Naive thymus-derived CD4-positive, alpha-beta T cell (primary cell): ENCODE results near the gene GUCA2B. TPM values are rescaled to one million over a fixed set of nuclear protein-coding genes. Genes with fewer than 3 reads are reported as not detected.

Experiments used
- ATAC-seq: fragments of 150-1000 bp; cut with Tn5 transposase; 2 replicates; pipeline ENCODE4 v1.10.0; 2021; ENCODE audit warnings: mild to moderate bottlenecking, moderate library complexity
- CTCF ChIA-PET: fragments of 350-600 bp; sonication (Branson Sonifier 250); formaldehyde crosslinking; loops from one replicate; lab custom pipeline; 2021; ENCODE audit warnings: antibody characterized with exemption; lab: Charles Lee
- POLR2A ChIA-PET: fragments of 350-600 bp; sonication (Branson Sonifier 250); formaldehyde crosslinking; loops from one replicate; lab custom pipeline; 2021; ENCODE audit warnings: antibody characterized with exemption, inconsistent platforms; lab: Charles Lee
- DNase-seq, 9 donors: peaks; one replicate each; pipeline versions ENCODE4 v3.0.0 to v3.0.0-alpha.2; 2020 to 2022; ENCODE audit warnings: mixed read lengths in 1 of 9
- H3K27ac ChIP-seq: one replicate; pipeline ENCODE4 v1.7.0; 2013; ENCODE audit warnings: mild to moderate bottlenecking, low read depth, low read length, moderate library complexity
- H3K27me3 ChIP-seq, 2 donors: one replicate each; pipeline ENCODE4 v1.7.0; 2013; ENCODE audit warnings: low read length in 2 of 2, mild to moderate bottlenecking in 2 of 2, moderate library complexity in 2 of 2; ENCODE audit not compliant: control insufficient read depth in 2 of 2, insufficient read depth in 2 of 2
- H3K36me3 ChIP-seq, 3 experiments: 1 replicate in 2 of 3; 2 replicates in 1 of 3; pipeline ENCODE4 v1.7.0; 2013; ENCODE audit warnings: low read length in 3 of 3, mild to moderate bottlenecking in 3 of 3, moderate library complexity in 1 of 3; ENCODE audit not compliant: insufficient read depth in 3 of 3, control insufficient read depth in 2 of 3
- H3K4me1 ChIP-seq, 2 donors: one replicate each; pipeline ENCODE4 v1.7.0; 2013; ENCODE audit warnings: low read length in 2 of 2, mild to moderate bottlenecking in 2 of 2, moderate library complexity in 1 of 2; ENCODE audit not compliant: control insufficient read depth in 2 of 2, insufficient read depth in 2 of 2
- H3K4me3 ChIP-seq: 2 replicates; pipeline ENCODE4 v1.7.0; 2013; ENCODE audit warnings: mild to moderate bottlenecking, low read length
- H3K9me3 ChIP-seq, 3 experiments: 1 replicate in 2 of 3; 2 replicates in 1 of 3; pipeline ENCODE4 v1.7.0; 2013; ENCODE audit warnings: low read length in 3 of 3; ENCODE audit not compliant: control insufficient read depth in 2 of 3
- H3K27ac Mint-ChIP-seq, 9 donors: one replicate each; pipeline ENCODE4 v1.8.0; 2020 to 2022; ENCODE audit warnings: mixed read lengths in 9 of 9, mild to moderate bottlenecking in 8 of 9, moderate library complexity in 5 of 9, inconsistent platforms in 2 of 9
- H3K27me3 Mint-ChIP-seq, 5 donors: one replicate each; pipeline ENCODE4 v1.8.0; 2021 to 2022; ENCODE audit warnings: mixed read lengths in 5 of 5, mild to moderate bottlenecking in 1 of 5
- H3K36me3 Mint-ChIP-seq, 5 donors: one replicate each; pipeline ENCODE4 v1.8.0; 2020 to 2022; ENCODE audit warnings: mixed read lengths in 5 of 5, mild to moderate bottlenecking in 3 of 5, inconsistent platforms in 1 of 5
- H3K4me1 Mint-ChIP-seq, 7 donors: one replicate each; pipeline ENCODE4 v1.8.0; 2020 to 2022; ENCODE audit warnings: mixed read lengths in 7 of 7, mild to moderate bottlenecking in 3 of 7, inconsistent platforms in 1 of 7
- H3K4me3 Mint-ChIP-seq, 10 donors: one replicate each; pipeline ENCODE4 v1.8.0; 2020 to 2022; ENCODE audit warnings: mild to moderate bottlenecking in 10 of 10, mixed read lengths in 10 of 10, moderate library complexity in 6 of 10, inconsistent platforms in 2 of 10
- H3K9me3 Mint-ChIP-seq, 11 donors: one replicate each; pipeline ENCODE4 v1.8.0; 2020 to 2022; ENCODE audit warnings: mixed read lengths in 11 of 11, mild to moderate bottlenecking in 4 of 11, inconsistent platforms in 1 of 11, moderate library complexity in 1 of 11
- intact Hi-C, 2 donors: fragments of 100-400 bp; cut with micrococcal nuclease; formaldehyde crosslinking; loops; one replicate each; pipeline ENCODE4 v1.15.1; 2023
- polyA plus RNA-seq, 2 donors: library from polyadenylated mRNA; unstranded; fragments of 300-500 nt; fragmentation: Illumina TruSeq; gene quantifications; one replicate each; pipeline ENCODE4 v1.2.3, GENCODE V29; 2021
- total RNA-seq, 6 experiments: library from RNA in 5 of 6; stranded (reverse) in 5 of 6; gene quantifications; 1 replicate in 5 of 6; 2 replicates in 1 of 6; pipeline ENCODE4 v1.2.3 and lab custom pipeline; 2021 to 2026

The GUCA2B gene
- total and polyA plus RNA-seq, 7 experiments from 2014 or later: not detected

DNA sequence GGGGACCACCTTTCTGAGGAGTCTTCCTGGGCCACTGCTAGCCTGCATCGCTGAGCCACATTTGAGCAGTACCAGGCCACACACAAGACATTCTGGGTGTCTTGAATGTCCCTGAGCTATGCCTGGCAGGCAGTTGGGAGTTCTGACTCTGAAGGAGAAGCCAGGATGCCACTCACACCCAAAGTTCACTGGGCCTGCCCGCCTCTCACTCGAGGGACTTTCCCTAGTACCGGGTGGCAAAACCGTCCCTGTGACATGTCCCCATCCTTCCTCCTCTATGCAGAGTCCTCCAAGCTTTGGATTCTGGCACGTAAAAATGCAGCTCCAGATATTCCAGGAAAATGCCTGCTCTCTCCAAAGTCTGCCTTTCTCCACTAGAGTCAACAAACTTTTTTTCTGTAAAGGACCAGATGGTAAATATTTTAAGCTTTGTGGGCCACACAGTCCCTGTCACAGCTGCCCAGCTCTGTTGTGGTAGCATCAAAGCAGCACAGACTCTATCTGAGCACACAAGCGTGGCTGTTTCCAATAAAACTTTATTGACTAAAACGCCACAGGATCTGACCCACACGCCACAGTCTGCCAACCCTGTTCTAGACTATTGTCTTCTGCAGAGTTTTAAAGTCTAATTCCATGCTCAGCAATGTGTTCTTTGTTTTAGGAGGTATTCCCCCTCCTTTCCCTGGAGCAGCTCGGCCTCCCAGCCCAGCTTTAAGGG lies 19.2 kb upstream of the GUCA2B start:
- H3K36me3 ChIP-seq: no peaks in the 10 kb centered on the region
- Mint-ChIP-seq H3K4me1 (peaks cover 0 to 2% (median 0%) of the 10 kb centered on the region in 7 donors), H3K9me3 (no peaks in the 10 kb centered on the region), H3K36me3 (no peaks in the 10 kb centered on the region), H3K4me3 (no peak overlapping the region), H3K27me3 (peaks cover 0 to 17% (median under 1%) of the 10 kb centered on the region in 5 donors), H3K27ac (no peak overlapping the region)
- no peak for DNase-seq
- intact Hi-C loops: no loop called here
- no peak overlapping the region for H3K4me3 ChIP-seq
- ATAC-seq: no peak
- ChIA-PET CTCF (no interaction called here), POLR2A (no interaction called here)
- no peak overlapping the region for H3K27ac ChIP-seq
- H3K4me1 ChIP-seq: no peaks in the 10 kb centered on the region
- H3K27me3 ChIP-seq: no peaks in the 10 kb centered on the region
- H3K9me3 ChIP-seq: no peaks in the 10 kb centered on the region

DNA sequence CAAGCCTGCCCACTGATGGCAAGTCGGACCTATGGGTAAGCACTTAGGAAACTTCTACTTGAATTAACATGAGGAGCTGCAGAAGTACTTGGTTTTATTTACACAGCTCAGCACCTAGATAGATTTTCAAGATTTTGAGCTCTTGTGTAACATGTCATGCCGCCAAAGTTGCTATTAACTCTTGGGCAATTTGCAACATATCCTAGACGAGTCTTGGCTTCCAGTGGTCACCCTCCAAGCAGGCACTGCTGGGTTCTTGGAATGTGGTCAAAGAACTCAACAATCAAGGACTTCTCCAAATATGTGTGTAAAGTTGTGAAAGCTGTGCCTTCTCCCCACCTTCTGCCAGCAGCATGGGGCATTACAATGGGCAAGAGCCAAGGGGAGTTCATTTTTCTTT lies 17.8 kb upstream of the GUCA2B start:
- intact Hi-C loops: no loop called here
- DNase-seq (no peak), ATAC-seq (no peak)
- H3K4me3 Mint-ChIP-seq: no peak overlapping the region
- Histone ChIP-seq H3K4me3 (no peak overlapping the region), H3K36me3 (no peaks in the 10 kb centered on the region), H3K27ac (no peak overlapping the region), H3K9me3 (no peaks in the 10 kb centered on the region), H3K4me1 (no peaks in the 10 kb centered on the region), H3K27me3 (no peaks in the 10 kb centered on the region)
- H3K9me3 Mint-ChIP-seq: no peaks in the 10 kb centered on the region
- peaks cover 0 to 2% (median 0%) of the 10 kb centered on the region in 7 donors for H3K4me1 Mint-ChIP-seq
- no peaks in the 10 kb centered on the region for H3K36me3 Mint-ChIP-seq
- H3K27ac Mint-ChIP-seq: no peak overlapping the region
- CTCF ChIA-PET: no interaction called here
- peaks cover 0 to 16% (median 4%) of the 10 kb centered on the region in 5 donors for H3K27me3 Mint-ChIP-seq
- POLR2A ChIA-PET: no interaction called here

DNA sequence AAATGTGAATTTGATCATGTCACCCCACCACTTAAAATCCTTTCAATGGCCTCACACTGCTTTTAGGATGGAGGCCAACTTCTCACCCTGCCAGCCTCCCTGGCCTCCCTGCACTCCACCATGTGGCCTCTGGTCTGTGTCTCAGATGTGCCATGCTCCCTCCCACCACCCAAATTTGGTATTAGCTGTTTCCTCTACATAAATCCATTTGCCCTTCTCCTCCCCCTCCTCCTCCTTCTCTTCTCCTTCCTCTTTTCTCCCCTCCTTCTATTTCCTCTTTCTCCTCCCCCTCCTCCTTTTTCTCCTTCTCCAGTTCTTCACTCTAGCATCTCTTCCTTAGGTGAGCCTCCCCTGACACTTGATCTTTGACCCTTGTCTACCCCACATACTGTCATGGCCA lies 16.7 kb upstream of the GUCA2B start:
- Histone ChIP-seq H3K4me1 (no peaks in the 10 kb centered on the region), H3K9me3 (no peaks in the 10 kb centered on the region), H3K36me3 (no peaks in the 10 kb centered on the region), H3K4me3 (no peak overlapping the region), H3K27me3 (no peaks in the 10 kb centered on the region), H3K27ac (no peak overlapping the region)
- POLR2A ChIA-PET: no interaction called here
- CTCF ChIA-PET: no interaction called here
- intact Hi-C loops: no loop called here
- peaks cover 0 to 2% (median 0%) of the 10 kb centered on the region in 7 donors for H3K4me1 Mint-ChIP-seq
- H3K36me3 Mint-ChIP-seq: no peaks in the 10 kb centered on the region
- H3K9me3 Mint-ChIP-seq: no peaks in the 10 kb centered on the region
- DNase-seq: no peak
- no peak overlapping the region for H3K4me3 Mint-ChIP-seq
- no peak overlapping the region for H3K27ac Mint-ChIP-seq
- peaks cover 0 to 16% (median 4%) of the 10 kb centered on the region in 5 donors for H3K27me3 Mint-ChIP-seq
- no peak for ATAC-seq

DNA sequence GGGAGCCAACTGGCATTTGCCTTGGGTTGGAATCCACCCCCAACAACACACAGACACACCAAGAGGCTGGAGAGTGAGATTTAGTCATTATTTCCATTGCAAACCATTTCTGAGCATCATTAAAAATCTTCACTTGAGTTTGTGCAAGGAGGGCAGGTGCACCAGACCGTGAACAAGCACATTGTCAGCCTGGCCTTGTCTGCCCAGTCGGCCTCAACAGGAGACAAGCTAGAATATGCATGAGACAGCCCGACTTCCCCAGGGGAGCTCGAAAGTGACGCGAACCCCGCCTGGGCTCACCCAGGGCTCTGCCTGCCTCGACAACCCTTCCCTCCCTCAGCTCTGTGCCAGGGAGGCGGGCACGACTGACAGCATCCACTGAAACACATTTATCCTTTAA lies 15.4 kb upstream of the GUCA2B start:
- DNase-seq (no peak), ATAC-seq (no peak)
- CTCF ChIA-PET: interaction anchor here (0.7 kb wide), 1 partner anchor 35 kb away, joined by 3 read pairs; no protein-coding TSS in a partner anchor

DNA sequence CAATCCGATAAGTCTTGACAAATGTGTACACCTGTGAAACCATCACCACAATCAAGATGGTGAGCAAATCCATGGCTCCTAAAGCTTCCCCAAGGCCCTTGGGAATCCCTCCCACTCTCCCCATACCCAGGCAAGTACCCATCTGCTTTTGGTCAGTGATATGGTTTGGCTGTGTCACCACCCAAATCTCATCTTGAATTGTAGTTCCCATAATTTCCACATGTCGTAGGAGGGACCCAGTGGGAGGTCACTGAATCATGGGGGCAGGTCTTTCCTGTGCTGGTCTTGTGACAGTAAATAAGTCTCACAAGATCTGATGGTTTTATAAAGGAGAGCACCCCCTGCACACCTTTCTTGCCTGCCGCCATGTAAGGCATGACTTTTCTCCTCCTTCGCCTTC lies 14.6 kb upstream of the GUCA2B start:
- Histone ChIP-seq H3K9me3 (no peaks in the 10 kb centered on the region), H3K4me3 (no peak overlapping the region), H3K27me3 (no peaks in the 10 kb centered on the region), H3K4me1 (no peaks in the 10 kb centered on the region), H3K27ac (no peak overlapping the region), H3K36me3 (no peaks in the 10 kb centered on the region)
- Mint-ChIP-seq H3K4me3 (no peak overlapping the region), H3K27me3 (peaks cover 0 to 18% (median 5%) of the 10 kb centered on the region in 5 donors), H3K9me3 (no peaks in the 10 kb centered on the region), H3K36me3 (no peaks in the 10 kb centered on the region), H3K4me1 (peaks cover 0 to 6% (median 5%) of the 10 kb centered on the region in 7 donors), H3K27ac (no peak overlapping the region)
- ATAC-seq (no peak), DNase-seq (no peak)
- CTCF ChIA-PET: interaction anchor here (0.7 kb wide), 1 partner anchor 34 kb away, joined by 3 read pairs; no protein-coding TSS in a partner anchor
- POLR2A ChIA-PET: no interaction called here
- intact Hi-C loops: no loop called here

More for the DNA sequence above, 15.4 kb upstream of the GUCA2B start:
- Mint-ChIP-seq H3K27ac (no peak overlapping the region), H3K36me3 (no peaks in the 10 kb centered on the region), H3K27me3 (peaks cover 0 to 16% (median 5%) of the 10 kb centered on the region in 5 donors), H3K4me1 (peaks cover 0 to 2% (median 0%) of the 10 kb centered on the region in 7 donors), H3K9me3 (no peaks in the 10 kb centered on the region), H3K4me3 (no peak overlapping the region)
- Histone ChIP-seq H3K4me3 (no peak overlapping the region), H3K36me3 (no peaks in the 10 kb centered on the region), H3K9me3 (no peaks in the 10 kb centered on the region), H3K27me3 (no peaks in the 10 kb centered on the region), H3K27ac (no peak overlapping the region), H3K4me1 (no peaks in the 10 kb centered on the region)
- intact Hi-C loops: no loop called here
- POLR2A ChIA-PET: no interaction called here

DNA sequence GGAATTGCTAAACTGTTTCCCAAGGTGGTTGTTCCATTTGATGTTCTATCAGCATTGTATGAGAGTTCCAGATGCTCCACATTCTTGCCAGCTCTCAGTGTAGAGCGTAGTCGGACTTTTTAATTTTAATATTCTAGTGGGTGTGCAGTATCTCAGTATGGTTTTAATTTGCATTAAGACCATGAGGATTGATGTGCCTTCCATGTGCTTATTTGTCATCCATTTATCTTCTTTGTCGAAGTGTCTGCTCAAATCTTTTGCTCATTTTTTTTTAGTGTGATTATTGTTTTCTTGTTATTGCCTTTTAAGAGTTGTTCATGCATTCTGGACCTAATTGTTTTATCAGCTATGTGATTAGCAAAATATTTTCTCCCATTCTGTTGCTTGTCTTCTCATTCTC lies 13.8 kb upstream of the GUCA2B start:
- H3K36me3 Mint-ChIP-seq: no peaks in the 10 kb centered on the region
- intact Hi-C loops: no loop called here
- H3K4me1 Mint-ChIP-seq: peaks cover 0 to 7% (median 5%) of the 10 kb centered on the region in 7 donors
- ChIA-PET CTCF (no interaction called here), POLR2A (no interaction called here)
- H3K9me3 ChIP-seq: no peaks in the 10 kb centered on the region
- no peaks in the 10 kb centered on the region for H3K36me3 ChIP-seq
- peaks cover 0 to 19% (median 5%) of the 10 kb centered on the region in 5 donors for H3K27me3 Mint-ChIP-seq
- H3K4me3 Mint-ChIP-seq: no peak overlapping the region
- ATAC-seq: no peak
- no peak overlapping the region for H3K4me3 ChIP-seq
- no peaks in the 10 kb centered on the region for H3K27me3 ChIP-seq
- H3K4me1 ChIP-seq: no peaks in the 10 kb centered on the region
- no peak for DNase-seq
- H3K9me3 Mint-ChIP-seq: no peaks in the 10 kb centered on the region
- no peak overlapping the region for H3K27ac ChIP-seq
- H3K27ac Mint-ChIP-seq: no peak overlapping the region

DNA sequence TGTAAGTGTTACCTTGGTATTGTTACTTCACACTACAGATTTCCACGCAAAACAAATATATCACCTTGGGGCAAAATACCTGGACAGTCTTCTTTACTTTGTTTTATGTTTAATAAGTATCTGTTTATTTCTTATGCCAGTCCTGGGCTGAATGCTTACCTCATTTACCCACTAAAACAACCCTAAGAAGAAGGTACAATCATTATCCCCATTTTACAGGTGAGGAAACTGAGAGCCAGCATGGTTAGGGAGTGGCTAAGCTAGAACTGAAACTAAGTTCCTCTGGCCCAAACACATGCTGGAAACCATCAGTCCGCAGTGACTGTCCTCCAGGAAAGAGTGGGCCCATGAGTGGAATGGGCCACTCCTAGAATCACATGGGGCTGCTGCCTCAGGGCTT lies 13.0 kb upstream of the GUCA2B start:
- CTCF ChIA-PET: interaction anchor here (0.6 kb wide), 1 partner anchor 66 kb away, joined by 3 read pairs; no protein-coding TSS in a partner anchor
- H3K27ac ChIP-seq: no peak overlapping the region
- no peaks in the 10 kb centered on the region for H3K36me3 ChIP-seq
- Mint-ChIP-seq H3K27ac (no peak overlapping the region), H3K4me3 (no peak overlapping the region), H3K27me3 (peaks cover 0 to 12% (median 5%) of the 10 kb centered on the region in 5 donors), H3K4me1 (peaks cover 0 to 7% (median 5%) of the 10 kb centered on the region in 7 donors), H3K9me3 (no peaks in the 10 kb centered on the region), H3K36me3 (no peaks in the 10 kb centered on the region)
- POLR2A ChIA-PET: no interaction called here
- DNase-seq (no peak), ATAC-seq (no peak)
- H3K4me3 ChIP-seq: no peak overlapping the region
- no peaks in the 10 kb centered on the region for H3K27me3 ChIP-seq
- H3K9me3 ChIP-seq: no peaks in the 10 kb centered on the region
- H3K4me1 ChIP-seq: no peaks in the 10 kb centered on the region
- intact Hi-C loops: loop anchor here in 1 of 2 donors (10.0 kb wide), 1 partner anchor 565 kb away; no protein-coding TSS in a partner anchor
